HG03039 (cell line): ENCODE measurements around the gene SLC66A3.

ENCODE experiments used
- ATAC-seq: cut with Tn5 transposase; IDR thresholded peaks from one replicate; pipeline ENCODE4 v1.9.1; 2021; ENCODE audit warnings: mild to moderate bottlenecking, moderate library complexity; ENCODE audit not compliant: unreplicated experiment

Gene SLC66A3

GRCh38 chr2:11208083-11208482 is 52.8 kb downstream of the SLC66A3 start:
- no peak for ATAC-seq

- ATAC-seq: no peak
Observed at GRCh38 chr2:11212645-11213044, 57.4 kb downstream of the SLC66A3 start.

GRCh38 chr2:11213090-11213638 is 57.9 kb downstream of the SLC66A3 start:
- ATAC-seq: no peak

GRCh38 chr2:11213975-11214374 is 58.7 kb downstream of the SLC66A3 start:
- no peak for ATAC-seq

GRCh38 chr2:11214770-11215169 is 59.5 kb downstream of the SLC66A3 start:
- ATAC-seq: no peak

- ATAC-seq: no peak
Observed at GRCh38 chr2:11215407-11215806, 60.1 kb downstream of the SLC66A3 start.

GRCh38 chr2:11220445-11220844 is 65.2 kb downstream of the SLC66A3 start:
- ATAC-seq: no peak

- no peak for ATAC-seq
Observed at GRCh38 chr2:11222845-11223244, 67.6 kb downstream of the SLC66A3 start.

GRCh38 chr2:11224887-11225286 is 69.6 kb downstream of the SLC66A3 start:
- ATAC-seq: no peak

GRCh38 chr2:11227595-11227994 is 72.3 kb downstream of the SLC66A3 start:
- ATAC-seq: no peak
